Mesendoderm (in vitro differentiated cells): ENCODE data around the gene SNX3.

Source experiments
- DNase-seq: peaks from one replicate; pipeline ENCODE4 v3.0.0; 2013
- H2AK5ac ChIP-seq: 2 replicates; pipeline ENCODE4 v1.6.1; 2013; ENCODE audit warnings: low read length, inconsistent platforms
- H2BK120ac ChIP-seq: 2 replicates; pipeline ENCODE4 v1.6.1; 2013; ENCODE audit warnings: low read depth, mild to moderate bottlenecking, low read length, moderate library complexity, mixed read lengths
- H2BK15ac ChIP-seq: replicated peaks from 2 replicates; pipeline ENCODE4 v1.6.1; 2013; ENCODE audit warnings: low read depth, mild to moderate bottlenecking, moderate library complexity
- H2BK5ac ChIP-seq: 2 replicates; pipeline ENCODE4 v1.6.1; 2013; ENCODE audit warnings: low read length, inconsistent platforms
- H3K18ac ChIP-seq: 2 replicates; pipeline ENCODE4 v1.6.1; 2013; ENCODE audit warnings: mild to moderate bottlenecking, low read length, mixed read lengths
- H3K23ac ChIP-seq: one replicate; pipeline ENCODE4 v1.6.1; 2013; ENCODE audit warnings: low read length
- H3K27ac ChIP-seq: 2 replicates; pipeline ENCODE4 v1.5.1; 2013; ENCODE audit warnings: low read depth, mild to moderate bottlenecking, inconsistent platforms, low read length, moderate library complexity
- H3K27me3 ChIP-seq: 2 replicates; pipeline ENCODE4 v1.6.1; 2013; ENCODE audit warnings: low read length, control low read depth, mild to moderate bottlenecking, inconsistent platforms; ENCODE audit not compliant: insufficient read depth, poor library complexity
- H3K36me3 ChIP-seq: 2 replicates; pipeline ENCODE4 v1.6.1; 2013; ENCODE audit warnings: low read length, inconsistent platforms; ENCODE audit not compliant: control insufficient read depth, insufficient read depth
- H3K4ac ChIP-seq: one replicate; pipeline ENCODE4 v1.6.1; 2013; ENCODE audit warnings: low read depth, mild to moderate bottlenecking, low read length, moderate library complexity
- H3K4me1 ChIP-seq: 2 replicates; pipeline ENCODE4 v1.6.1; 2013; ENCODE audit warnings: low read depth, low read length, inconsistent platforms; ENCODE audit not compliant: control insufficient read depth
- H3K4me2 ChIP-seq: 2 replicates; pipeline ENCODE4 v1.6.1; 2013; ENCODE audit warnings: low read length
- H3K4me3 ChIP-seq: 2 replicates; pipeline ENCODE4 v1.5.1; 2013; ENCODE audit warnings: mild to moderate bottlenecking, low read length
- H3K56ac ChIP-seq: one replicate; pipeline ENCODE4 v1.6.1; 2013; ENCODE audit warnings: low read length
- H3K79me1 ChIP-seq: 2 replicates; pipeline ENCODE4 v1.6.1; 2013; ENCODE audit warnings: low read length, inconsistent platforms
- H3K79me2 ChIP-seq: 2 replicates; pipeline ENCODE4 v1.6.1; 2013; ENCODE audit warnings: mild to moderate bottlenecking, low read length; ENCODE audit not compliant: control insufficient read depth, insufficient read depth
- H3K9ac ChIP-seq: 2 replicates; pipeline ENCODE4 v1.6.1; 2013; ENCODE audit warnings: low read length, inconsistent platforms
- H4K5ac ChIP-seq: one replicate; pipeline ENCODE4 v1.6.1; 2013; ENCODE audit warnings: low read length
- H4K8ac ChIP-seq: one replicate; pipeline ENCODE4 v1.6.1; 2013; ENCODE audit warnings: low read depth, mild to moderate bottlenecking, control low read depth, low read length, moderate library complexity
- WGBS: extraction: QIAGEN DNeasy Blood & Tissue Kit; methylation state at CpG from one replicate; pipeline ENCODE4 v1.1.7; 2013; ENCODE audit warnings: low lambda C conversion rate, missing lambda C conversion rate; ENCODE audit not compliant: insufficient coverage; ENCODE audit errors: extremely low coverage; 5-methylcytosine and 5-hydroxymethylcytosine counted together

Gene SNX3

GRCh38 chr6:108236791-108237190 lies 24.0 kb downstream of the SNX3 start:
- Histone ChIP-seq H3K4me3 (no peak overlapping the region), H3K27ac (no peak overlapping the region), H2BK5ac (no peak overlapping the region), H3K27me3 (no peaks in the 10 kb centered on the region), H3K4ac (no peak overlapping the region), H3K79me1 (peaks cover 5% of the 10 kb centered on the region), H4K8ac (no peak overlapping the region), H3K4me1 (peaks cover 1% of the 10 kb centered on the region), H2BK15ac (no peak overlapping the region), H3K9ac (no peak overlapping the region), H3K79me2 (no peaks in the 10 kb centered on the region), H2AK5ac (no peak overlapping the region), H3K56ac (no peak overlapping the region), H3K18ac (no peak overlapping the region), H4K5ac (no peak overlapping the region), H2BK120ac (no peak overlapping the region), H3K23ac (no peak overlapping the region), H3K4me2 (no peak overlapping the region), H3K36me3 (no peaks in the 10 kb centered on the region)
- no peak for DNase-seq
- no CpG with 5 or more reads among the region's 2 CpGs for WGBS

DNA sequence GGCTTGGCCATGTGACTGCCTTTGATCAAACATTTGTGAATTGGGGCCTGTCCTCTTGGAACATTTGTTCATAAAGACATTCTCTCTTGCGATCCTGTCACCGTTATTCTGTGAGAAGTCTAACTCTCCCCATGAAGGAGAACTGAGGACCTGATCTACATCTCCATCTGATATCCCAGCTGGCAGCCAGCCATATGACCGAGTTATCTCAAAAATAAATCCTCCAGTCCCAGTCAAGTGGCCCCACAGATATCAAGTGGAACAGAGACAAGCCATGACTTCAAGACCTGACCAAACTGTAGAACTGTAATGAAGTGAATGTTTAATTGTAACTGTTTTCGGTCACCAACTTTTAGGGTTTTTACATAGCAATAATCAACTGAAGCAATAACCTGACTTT lies 25.7 kb downstream of the SNX3 start:
- no peak overlapping the region for H4K5ac ChIP-seq
- no peak overlapping the region for H2BK15ac ChIP-seq
- no peaks in the 10 kb centered on the region for H3K79me1 ChIP-seq
- no peak overlapping the region for H3K18ac ChIP-seq
- H2AK5ac ChIP-seq = no peak overlapping the region
- no peak overlapping the region for H2BK120ac ChIP-seq
- H3K4me2 ChIP-seq = no peak overlapping the region
- DNase-seq = no peak
- no peak overlapping the region for H3K4ac ChIP-seq
- no peaks in the 10 kb centered on the region for H3K79me2 ChIP-seq
- H3K4me1 ChIP-seq = no peaks in the 10 kb centered on the region
- WGBS = no CpG with 5 or more reads among the region's 4 CpGs
- no peak overlapping the region for H3K4me3 ChIP-seq
- H3K9ac ChIP-seq = no peak overlapping the region
- no peak overlapping the region for H2BK5ac ChIP-seq
- H4K8ac ChIP-seq = no peak overlapping the region
- no peak overlapping the region for H3K23ac ChIP-seq
- H3K27ac ChIP-seq = no peak overlapping the region
- H3K36me3 ChIP-seq = no peaks in the 10 kb centered on the region
- no peaks in the 10 kb centered on the region for H3K27me3 ChIP-seq
- H3K56ac ChIP-seq = no peak overlapping the region

DNA sequence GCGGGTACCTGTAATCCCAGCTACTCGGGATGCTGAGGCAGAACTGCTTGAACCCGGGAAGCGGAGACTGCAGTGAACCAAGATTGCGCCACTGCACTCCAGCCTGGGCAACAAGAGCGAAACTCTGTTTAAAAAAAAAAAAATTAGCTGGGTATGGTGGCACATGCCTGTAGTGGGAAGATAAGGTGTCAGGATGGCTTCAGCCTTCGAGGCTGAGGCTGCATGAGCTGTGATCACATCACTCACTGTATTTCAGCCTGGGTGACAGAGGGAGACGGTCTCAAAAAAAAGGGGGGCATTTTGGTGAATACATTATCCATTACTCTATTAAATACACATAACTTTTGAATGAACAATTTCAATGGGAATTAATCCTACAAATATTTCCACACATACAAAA lies 32.4 kb downstream of the SNX3 start:
- Histone ChIP-seq H4K5ac (no peak overlapping the region), H3K27me3 (no peaks in the 10 kb centered on the region), H2AK5ac (no peak overlapping the region), H3K79me1 (peaks cover 2% of the 10 kb centered on the region), H3K36me3 (no peaks in the 10 kb centered on the region), H4K8ac (no peak overlapping the region), H2BK15ac (no peak overlapping the region), H3K4me1 (no peaks in the 10 kb centered on the region), H2BK5ac (no peak overlapping the region), H3K4ac (no peak overlapping the region), H2BK120ac (no peak overlapping the region), H3K9ac (no peak overlapping the region), H3K27ac (no peak overlapping the region), H3K56ac (no peak overlapping the region), H3K18ac (no peak overlapping the region), H3K79me2 (no peaks in the 10 kb centered on the region), H3K4me2 (no peak overlapping the region), H3K23ac (no peak overlapping the region), H3K4me3 (no peak overlapping the region)
- DNase-seq = no peak
- no CpG with 5 or more reads among the region's 8 CpGs for WGBS

DNA sequence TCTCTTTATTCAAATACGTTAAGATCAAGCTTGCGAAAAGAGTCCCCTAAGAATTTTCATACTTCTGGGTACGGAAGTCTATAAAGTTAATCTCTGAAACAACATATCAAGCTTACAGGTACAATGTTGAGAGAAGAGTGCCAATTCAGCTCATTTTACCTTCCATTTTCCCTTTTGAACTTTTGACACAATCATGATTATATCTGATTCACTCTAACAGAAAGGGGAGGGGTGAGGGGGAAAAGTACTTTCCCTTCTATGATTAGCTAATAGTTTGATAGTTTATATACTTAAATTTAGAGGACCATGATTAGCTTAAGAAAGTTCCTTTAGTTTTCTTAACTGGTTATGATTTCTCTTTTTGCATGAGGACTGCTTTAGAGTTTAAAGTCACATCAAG lies 33.5 kb downstream of the SNX3 start:
- Histone ChIP-seq H2BK120ac (no peak overlapping the region), H4K5ac (no peak overlapping the region), H2AK5ac (no peak overlapping the region), H3K56ac (no peak overlapping the region), H2BK15ac (no peak overlapping the region), H3K27ac (no peak overlapping the region), H3K36me3 (no peaks in the 10 kb centered on the region), H3K4me2 (no peak overlapping the region), H3K23ac (no peak overlapping the region), H3K27me3 (no peaks in the 10 kb centered on the region), H3K79me2 (no peaks in the 10 kb centered on the region), H2BK5ac (no peak overlapping the region), H4K8ac (no peak overlapping the region), H3K79me1 (peaks cover 2% of the 10 kb centered on the region), H3K18ac (no peak overlapping the region), H3K4me3 (no peak overlapping the region), H3K9ac (no peak overlapping the region), H3K4ac (no peak overlapping the region), H3K4me1 (no peaks in the 10 kb centered on the region)
- no CpG with 5 or more reads among the region's 3 CpGs for whole genome bisulfite sequencing
- DNase-seq = no peak

- H3K79me1 ChIP-seq = peaks cover 2% of the 10 kb centered on the region
- H3K79me2 ChIP-seq = no peaks in the 10 kb centered on the region
- no peak overlapping the region for H4K5ac ChIP-seq
- H3K56ac ChIP-seq = no peak overlapping the region
- no peak overlapping the region for H2BK15ac ChIP-seq
- no peak overlapping the region for H3K4ac ChIP-seq
- H3K18ac ChIP-seq = no peak overlapping the region
- H3K4me2 ChIP-seq = no peak overlapping the region
- H3K4me3 ChIP-seq = no peak overlapping the region
- no peaks in the 10 kb centered on the region for H3K36me3 ChIP-seq
- no peak overlapping the region for H4K8ac ChIP-seq
- no peak overlapping the region for H2AK5ac ChIP-seq
- no peak overlapping the region for H3K23ac ChIP-seq
- no peak overlapping the region for H3K27ac ChIP-seq
- no peak overlapping the region for H3K9ac ChIP-seq
- DNase-seq = peak; percentile 8
- H2BK5ac ChIP-seq = no peak overlapping the region
- no peak overlapping the region for H2BK120ac ChIP-seq
- WGBS = 100% methylated on average over 1 of the region's 1 CpG
- no peaks in the 10 kb centered on the region for H3K27me3 ChIP-seq
- no peaks in the 10 kb centered on the region for H3K4me1 ChIP-seq
Measured at GRCh38 chr6:108222504-108222903, 38.3 kb downstream of the SNX3 start.

- Histone ChIP-seq H3K79me2 (no peaks in the 10 kb centered on the region), H3K56ac (no peak overlapping the region), H3K27ac (no peak overlapping the region), H3K23ac (no peak overlapping the region), H3K79me1 (peaks cover 2% of the 10 kb centered on the region), H2AK5ac (no peak overlapping the region), H3K4ac (no peak overlapping the region), H3K4me3 (no peak overlapping the region), H4K5ac (no peak overlapping the region), H2BK120ac (no peak overlapping the region), H3K27me3 (no peaks in the 10 kb centered on the region), H4K8ac (no peak overlapping the region), H3K4me2 (no peak overlapping the region), H3K4me1 (no peaks in the 10 kb centered on the region), H2BK5ac (no peak overlapping the region), H3K36me3 (no peaks in the 10 kb centered on the region), H3K9ac (no peak overlapping the region), H2BK15ac (no peak overlapping the region), H3K18ac (no peak overlapping the region)
- no CpG with 5 or more reads among the region's 2 CpGs for WGBS
- DNase-seq = no peak
Measured at GRCh38 chr6:108222064-108222463, 38.8 kb downstream of the SNX3 start.
